Vagina (tissue), 2 donors: ENCODE results near the gene WDR7.

Experiments
- CTCF ChIP-seq, 3 experiments: fragments of 450-650 bp in 2 of 3; fragments of 200-600 bp in 1 of 3; sonication (generic) in 1 of 3; IDR thresholded peaks; one replicate each; pipeline ENCODE4 v1.5.1; 2017 to 2019; ENCODE audit warnings: antibody characterized with exemption in 3 of 3, mild to moderate bottlenecking in 2 of 3, moderate library complexity in 2 of 3
- POLR2A ChIP-seq, 2 donors: fragments of 450-650 bp; IDR thresholded peaks; one replicate each; pipeline ENCODE4 v1.6.1; 2017; ENCODE audit warnings: antibody characterized with exemption in 2 of 2, mild to moderate bottlenecking in 2 of 2, moderate library complexity in 2 of 2
- POLR2AphosphoS5 ChIP-seq, 2 donors: sonication (generic); formaldehyde crosslinking; IDR thresholded peaks; one replicate each; pipeline ENCODE4 v1.9.0; 2017; ENCODE audit warnings: antibody characterized with exemption in 2 of 2, mild to moderate bottlenecking in 2 of 2, low read depth in 1 of 2; ENCODE audit not compliant: insufficient read depth in 1 of 2

DNA sequence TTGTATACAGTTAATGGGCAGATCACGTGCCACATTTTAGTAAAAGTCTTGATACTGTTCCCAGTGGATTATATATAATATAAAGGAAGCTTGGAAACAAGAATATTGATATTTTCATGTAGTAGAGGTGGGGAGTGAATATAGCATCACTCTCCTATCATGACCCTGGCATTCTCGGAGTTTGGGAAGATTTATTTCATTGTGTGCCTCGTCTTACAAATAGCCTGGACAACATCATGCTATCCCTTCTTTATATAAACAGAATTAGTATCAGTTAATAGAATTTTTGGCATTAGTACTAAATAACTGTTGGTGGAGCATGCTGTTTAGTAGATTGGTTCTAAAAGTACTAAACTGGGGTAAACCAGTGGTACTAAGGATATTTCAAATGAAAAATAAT is 283.7 kb downstream of the WDR7 start:
- TF ChIP-seq CTCF (IDR thresholded peaks at IDR 0.05) (no peak), POLR2A (IDR thresholded peaks at IDR 0.05) (no peak), POLR2AphosphoS5 (IDR thresholded peaks at IDR 0.05; ENCODE audit: insufficient read depth in 1 of 2, low read depth in 1 of 2) (no peak)
